NCI-H2107 (cell line): ENCODE results near the gene ACSBG1.
"Not testable (repeated sequence)": the region's sequence is repeated elsewhere in the genome, so short reads cannot be mapped to it uniquely, and the experiment has no call there.

ENCODE experiments used
- DNase-seq: peaks from one replicate; lab custom pipeline; 2025; lab: John Stamatoyannopoulos, UW

ACSBG1 gene

DNA sequence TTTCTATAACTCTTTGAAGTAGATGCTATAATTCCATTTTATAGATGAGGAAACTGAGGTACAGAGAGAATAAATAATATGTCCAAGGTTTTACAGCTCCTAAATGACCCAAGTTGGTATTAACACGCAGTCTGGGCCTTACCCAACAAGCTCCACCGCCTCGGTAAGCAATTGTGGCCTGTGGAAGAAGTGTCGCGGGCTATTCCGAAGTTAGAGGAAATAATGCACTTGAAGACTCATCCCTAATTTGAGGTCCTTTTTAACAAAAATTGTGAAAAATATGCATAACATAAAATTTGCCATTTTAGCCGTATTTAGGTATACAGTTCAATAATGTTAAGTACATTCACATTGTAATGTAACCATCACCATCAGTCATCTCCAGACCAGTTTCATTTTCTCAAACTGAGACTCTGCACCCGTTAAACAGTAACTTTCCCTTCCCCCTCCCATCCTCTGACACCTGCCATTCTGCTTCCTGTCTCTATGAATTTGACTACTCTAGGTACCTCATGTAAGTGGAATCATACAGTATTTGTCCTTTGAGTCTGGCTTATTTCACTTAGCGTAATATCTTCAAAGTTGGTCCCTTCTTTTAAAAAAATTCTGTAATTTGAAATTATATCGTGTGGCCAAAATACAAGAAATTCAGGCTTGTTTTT, 67.0 kb downstream of the ACSBG1 start:
- no peak for DNase-seq

- no peak for DNase-seq
Observed at GRCh38 chr15:78164010-78164409, 70.4 kb downstream of the ACSBG1 start.

DNA sequence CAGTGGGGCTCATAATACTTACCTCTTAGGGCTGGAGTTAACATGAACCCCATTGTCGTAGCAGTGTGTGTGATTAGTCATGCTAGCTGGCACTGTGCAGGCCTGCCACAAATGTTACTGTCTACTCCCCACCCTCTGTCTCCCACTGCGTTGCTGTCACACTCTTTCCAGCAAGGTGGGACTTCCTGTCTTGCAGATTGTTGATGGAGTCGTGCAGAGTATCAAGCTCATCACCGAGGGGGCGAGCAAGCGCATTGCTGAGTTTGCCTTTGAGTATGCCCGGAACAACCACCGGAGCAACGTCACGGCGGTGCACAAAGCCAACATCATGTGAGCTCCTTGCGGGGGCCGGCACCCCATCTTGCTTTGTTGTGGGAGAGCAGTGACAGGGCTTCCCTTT, 72.3 kb downstream of the ACSBG1 start:
- DNase-seq: no peak

- DNase-seq: no peak
Observed at GRCh38 chr15:78159395-78159794, 75.0 kb downstream of the ACSBG1 start.

DNA sequence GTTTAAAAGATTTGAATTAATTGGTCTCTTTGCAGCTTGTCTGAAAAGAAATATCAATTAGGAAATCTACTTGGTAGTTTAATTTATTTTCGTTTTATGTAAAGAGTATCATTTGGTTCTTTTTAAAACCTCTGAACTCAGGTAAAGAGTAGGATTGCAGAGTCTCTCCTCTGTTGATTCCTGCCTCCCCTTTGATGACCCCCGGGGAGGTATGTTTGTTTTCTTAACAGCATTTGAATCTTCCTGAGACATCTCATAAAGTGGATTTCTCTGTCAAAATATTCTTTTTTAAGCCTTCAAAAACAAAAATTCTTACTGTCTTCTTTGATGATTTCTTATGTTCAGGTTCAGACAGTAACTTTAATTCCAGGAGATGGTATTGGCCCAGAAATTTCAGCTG, 77.2 kb downstream of the ACSBG1 start:
- no peak for DNase-seq

DNA sequence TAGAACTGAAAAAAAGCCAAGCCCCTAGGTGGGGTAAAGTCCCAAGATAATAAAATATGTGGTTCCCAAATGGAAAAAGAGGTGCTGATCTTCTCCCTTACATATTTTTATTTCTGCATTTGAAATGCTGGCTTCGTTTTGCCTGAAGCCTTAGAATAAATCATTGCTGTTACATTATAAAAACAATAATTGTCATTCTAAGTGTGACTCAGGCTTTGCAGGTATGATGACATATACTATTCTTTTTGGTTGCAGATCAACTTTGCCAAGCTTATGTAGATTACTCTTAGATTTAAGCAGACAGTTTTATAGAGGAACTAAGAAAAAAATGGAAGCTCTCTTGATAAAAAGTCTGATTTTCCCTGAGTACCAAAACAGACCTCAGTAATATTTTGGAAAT, 77.7 kb downstream of the ACSBG1 start:
- DNase-seq: no peak

DNA sequence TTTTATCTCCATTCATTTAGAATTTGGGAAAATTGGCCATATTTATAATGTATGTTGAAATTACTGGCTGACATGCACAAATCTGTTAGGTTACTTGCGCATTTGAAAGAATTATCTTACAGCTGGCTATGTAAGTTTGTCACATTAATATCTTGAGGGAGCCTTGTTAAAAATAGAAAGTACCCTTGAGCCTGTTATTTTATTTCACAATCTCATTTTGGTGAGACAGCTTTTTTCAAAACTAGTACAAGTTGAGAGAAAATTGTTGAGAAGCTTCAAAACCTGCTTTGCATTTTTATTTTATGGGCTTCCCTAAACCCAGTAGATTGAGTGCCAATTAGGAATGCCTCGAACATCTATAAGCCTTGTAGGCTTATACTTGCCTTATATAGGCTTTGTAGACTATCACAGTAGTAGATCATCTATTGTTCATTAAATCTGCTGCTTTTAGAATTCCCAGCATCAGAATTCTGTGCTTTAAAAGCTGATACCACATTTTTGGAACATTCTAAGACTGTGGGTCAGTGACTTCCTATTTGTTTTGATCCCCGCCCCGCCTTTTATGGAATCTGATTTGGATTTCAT, 78.9 kb downstream of the ACSBG1 start:
- DNase-seq: no peak

GRCh38 chr15:78154955-78155354, 79.4 kb downstream of the ACSBG1 start:
- DNase-seq: no peak

DNA sequence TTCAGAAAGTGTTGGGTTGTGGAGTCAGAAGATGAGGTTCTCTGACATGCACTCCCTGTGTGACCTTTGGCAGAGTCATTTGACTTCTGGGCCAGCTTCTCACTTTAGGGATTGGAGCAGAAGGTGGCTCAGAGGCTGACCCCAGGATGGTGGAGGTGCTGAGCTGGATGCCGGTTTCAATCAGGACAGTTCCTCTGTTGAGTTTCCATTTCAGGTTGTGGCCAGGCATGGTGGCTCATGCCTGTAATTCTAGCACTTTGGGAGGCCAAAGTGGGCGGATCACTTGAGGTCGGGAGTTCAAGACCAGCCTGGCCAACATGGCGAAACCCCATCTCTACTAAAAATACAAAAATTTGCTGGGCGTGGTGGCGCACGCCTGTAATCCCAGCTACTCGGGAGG, 83.3 kb downstream of the ACSBG1 start:
- DNase-seq: not testable (repeated sequence)

DNA sequence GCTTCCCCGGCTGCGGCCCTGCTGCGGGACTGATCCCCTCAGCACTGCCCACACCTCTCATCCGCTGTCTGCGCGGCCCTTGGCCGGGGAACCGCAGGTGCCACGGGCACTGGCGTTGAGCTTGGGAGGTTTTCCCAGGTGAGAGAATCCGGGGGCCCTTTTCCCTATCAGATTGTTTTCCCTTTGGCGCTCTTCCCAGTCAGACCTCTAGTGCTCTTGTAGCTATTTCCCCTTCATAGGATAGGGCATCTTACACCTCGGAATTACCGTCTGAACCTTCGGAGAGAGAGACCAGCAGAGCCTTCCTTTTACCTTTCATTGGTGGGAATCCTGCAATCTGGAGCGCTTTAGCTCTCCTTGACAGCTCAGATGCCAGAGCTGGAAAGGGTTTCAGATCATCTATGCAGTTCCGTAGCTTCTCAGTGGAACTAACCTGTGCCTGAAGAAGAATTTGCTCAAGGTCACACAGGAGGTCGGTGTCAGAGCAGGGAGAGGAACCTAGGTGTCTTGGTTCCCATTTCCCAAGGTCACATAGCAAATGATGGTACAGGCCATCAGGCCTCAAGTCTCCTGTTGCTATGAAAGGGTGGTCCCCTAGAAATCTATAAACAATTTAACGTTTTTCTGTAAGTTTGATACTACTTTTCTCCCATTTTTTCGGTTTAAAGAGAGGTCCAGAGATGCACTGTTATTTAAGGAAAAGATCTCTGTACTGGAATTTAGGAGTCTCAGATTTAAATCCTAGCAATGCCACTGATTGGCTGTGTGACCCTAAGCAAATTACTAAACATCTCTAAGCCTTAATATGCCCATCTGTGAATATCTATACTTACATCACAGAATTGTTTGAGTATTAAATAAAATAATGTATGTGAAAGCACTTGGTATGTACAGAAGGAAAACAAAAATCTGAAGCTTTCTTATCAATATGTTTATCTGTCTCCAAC, 84.3 kb downstream of the ACSBG1 start:
- DNase-seq: no peak

- peak; percentile 93 for DNase-seq
Observed at GRCh38 chr15:78149068-78149804, 85.1 kb downstream of the ACSBG1 start, which contains the start of gene IDH3A. TSS of gene IDH3A (plus strand) at chr15:78149362. CDS start at chr15:78149404, 42 bp downstream.

- no peak for DNase-seq
Observed at GRCh38 chr15:78148392-78149067, 85.8 kb downstream of the ACSBG1 start.

- no peak for DNase-seq
Observed at GRCh38 chr15:78147566-78147965, 86.8 kb downstream of the ACSBG1 start.

GRCh38 chr15:78146425-78147154, 87.8 kb downstream of the ACSBG1 start:
- DNase-seq: no peak

- DNase-seq: no peak
Observed at GRCh38 chr15:78142332-78142731, 92.0 kb downstream of the ACSBG1 start.

GRCh38 chr15:78140292-78140691, 94.1 kb downstream of the ACSBG1 start:
- DNase-seq: no peak

GRCh38 chr15:78139578-78139977, 94.8 kb downstream of the ACSBG1 start:
- DNase-seq: no peak

- DNase-seq: no peak
Observed at GRCh38 chr15:78133801-78134200, 100.6 kb downstream of the ACSBG1 start.

DNA sequence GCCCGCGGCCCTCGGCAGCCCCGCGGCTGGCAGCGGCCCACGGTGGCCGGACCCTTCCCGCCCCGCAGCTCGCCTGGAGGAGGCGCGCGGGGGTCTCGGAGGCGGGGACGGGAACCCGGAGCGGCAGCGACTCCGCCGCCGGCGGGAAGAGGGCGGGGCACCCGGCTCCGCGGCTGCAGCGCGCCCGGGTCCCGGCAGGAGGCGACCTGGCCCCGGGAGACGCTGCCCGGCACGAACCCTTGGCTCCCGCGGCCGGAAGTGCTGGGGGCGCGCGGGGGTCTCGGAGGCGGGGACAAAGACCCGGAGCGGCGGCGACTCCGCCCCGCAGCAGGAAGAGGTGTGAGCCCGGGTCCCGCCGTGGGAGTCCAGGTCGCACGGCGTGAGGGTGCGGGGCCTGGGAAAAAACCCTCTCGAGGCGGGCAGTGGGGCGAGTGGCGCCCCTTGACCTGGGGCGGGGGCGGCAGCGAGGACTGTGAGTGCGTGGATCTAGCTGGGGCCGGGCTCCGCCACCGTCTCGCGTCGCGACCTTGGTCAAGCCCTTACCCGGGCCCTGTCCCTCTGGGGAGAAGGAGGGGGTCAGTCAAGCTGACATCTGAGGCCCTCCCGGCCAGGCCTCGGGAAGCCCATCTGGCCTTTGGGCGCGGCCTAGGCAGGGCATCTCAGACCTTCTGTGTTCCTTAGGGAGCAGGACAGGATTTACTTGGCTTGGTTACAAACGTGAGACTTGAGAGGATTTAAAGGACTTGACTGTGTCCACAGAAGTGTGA, 102.9 kb downstream of the ACSBG1 start, which contains the start of gene CIB2:
CIB2 (minus strand) TSS at position 151 of the 767 bp plus-strand sequence. CDS start 230 bp downstream, outside the sequence.
- DNase-seq: no peak
